ENCODE data around the gene SLC6A17.

Gene SLC6A17

GRCh38 chr1:110241516-110241915 lies 91.2 kb downstream of the SLC6A17 start:
- no peak for DNase-seq (ENCODE audit: low read depth, low spot score)
- ChIA-PET POLR2A (no interaction called here), CTCF (interaction anchor here (1.1 to 4.1 kb wide), 2 partner anchors 33 to 71 kb away, joined by 3 to 18 read pairs; no protein-coding TSS in a partner anchor)
- TF ChIP-seq CTCF (IDR thresholded peaks at IDR 0.05; ENCODE audit: insufficient read depth, low read length, missing control alignments) = no peak
- no peak overlapping the region for H3K4me3 ChIP-seq (ENCODE audit: low read depth, low read length)

- CTCF ChIA-PET = interaction anchor here (1.1 kb wide), 1 partner anchor 70 kb away, joined by 3 read pairs; no protein-coding TSS in a partner anchor
Observed at GRCh38 chr1:110242062-110242461, 91.8 kb downstream of the SLC6A17 start.

GRCh38 chr1:110242731-110243130 lies 92.4 kb downstream of the SLC6A17 start:
- no peak overlapping the region for H3K4me3 ChIP-seq (ENCODE audit: low read depth, low read length)
- POLR2A ChIA-PET = no interaction called here
- DNase-seq (ENCODE audit: low read depth, low spot score) = no peak
- CTCF ChIA-PET = interaction anchor here (2.0 kb wide), 1 partner anchor 70 kb away, joined by 8 read pairs; no protein-coding TSS in a partner anchor
- no peak for TF ChIP-seq CTCF (IDR thresholded peaks at IDR 0.05; ENCODE audit: insufficient read depth, low read length, missing control alignments)

More at GRCh38 chr1:110242062-110242461, 91.8 kb downstream of the SLC6A17 start:
- no peak overlapping the region for H3K4me3 ChIP-seq (ENCODE audit: low read depth, low read length)
- DNase-seq (ENCODE audit: low read depth, low spot score) = no peak
- POLR2A ChIA-PET = no interaction called here
- no peak for TF ChIP-seq CTCF (IDR thresholded peaks at IDR 0.05; ENCODE audit: insufficient read depth, low read length, missing control alignments)

GRCh38 chr1:110243146-110243545 lies 92.9 kb downstream of the SLC6A17 start:
- ChIA-PET CTCF (interaction anchor here (2.0 kb wide), 1 partner anchor 70 kb away, joined by 8 read pairs; no protein-coding TSS in a partner anchor), POLR2A (no interaction called here)
- no peak for TF ChIP-seq CTCF (IDR thresholded peaks at IDR 0.05; ENCODE audit: insufficient read depth, low read length, missing control alignments)
- DNase-seq (ENCODE audit: low read depth, low spot score) = no peak
- H3K4me3 ChIP-seq (ENCODE audit: low read depth, low read length) = no peak overlapping the region

GRCh38 chr1:110243574-110243973 lies 93.3 kb downstream of the SLC6A17 start:
- no peak for TF ChIP-seq CTCF (IDR thresholded peaks at IDR 0.05; ENCODE audit: insufficient read depth, low read length, missing control alignments)
- ChIA-PET CTCF (interaction anchor here (2.0 to 4.0 kb wide), 2 partner anchors 36 to 69 kb away, joined by 8 to 28 read pairs; no protein-coding TSS in a partner anchor), POLR2A (no interaction called here)
- no peak for DNase-seq (ENCODE audit: low read depth, low spot score)
- no peak overlapping the region for H3K4me3 ChIP-seq (ENCODE audit: low read depth, low read length)

- TF ChIP-seq CTCF (IDR thresholded peaks at IDR 0.05; ENCODE audit: insufficient read depth, low read length, missing control alignments) = no peak
- CTCF ChIA-PET = interaction anchor here (2.5 to 4.0 kb wide), 2 partner anchors 38 to 43 kb away, joined by 12 to 28 read pairs; no protein-coding TSS in a partner anchor
- H3K4me3 ChIP-seq (ENCODE audit: low read depth, low read length) = no peak overlapping the region
- POLR2A ChIA-PET = no interaction called here
- DNase-seq (ENCODE audit: low read depth, low spot score) = no peak
Observed at GRCh38 chr1:110245876-110246620, 95.8 kb downstream of the SLC6A17 start.
